ENCODE data around the gene NOL9.
"Not testable (repeated sequence)": the region's sequence is repeated elsewhere in the genome, so short reads cannot be mapped to it uniquely, and the experiment has no call there.

The NOL9 gene

DNA sequence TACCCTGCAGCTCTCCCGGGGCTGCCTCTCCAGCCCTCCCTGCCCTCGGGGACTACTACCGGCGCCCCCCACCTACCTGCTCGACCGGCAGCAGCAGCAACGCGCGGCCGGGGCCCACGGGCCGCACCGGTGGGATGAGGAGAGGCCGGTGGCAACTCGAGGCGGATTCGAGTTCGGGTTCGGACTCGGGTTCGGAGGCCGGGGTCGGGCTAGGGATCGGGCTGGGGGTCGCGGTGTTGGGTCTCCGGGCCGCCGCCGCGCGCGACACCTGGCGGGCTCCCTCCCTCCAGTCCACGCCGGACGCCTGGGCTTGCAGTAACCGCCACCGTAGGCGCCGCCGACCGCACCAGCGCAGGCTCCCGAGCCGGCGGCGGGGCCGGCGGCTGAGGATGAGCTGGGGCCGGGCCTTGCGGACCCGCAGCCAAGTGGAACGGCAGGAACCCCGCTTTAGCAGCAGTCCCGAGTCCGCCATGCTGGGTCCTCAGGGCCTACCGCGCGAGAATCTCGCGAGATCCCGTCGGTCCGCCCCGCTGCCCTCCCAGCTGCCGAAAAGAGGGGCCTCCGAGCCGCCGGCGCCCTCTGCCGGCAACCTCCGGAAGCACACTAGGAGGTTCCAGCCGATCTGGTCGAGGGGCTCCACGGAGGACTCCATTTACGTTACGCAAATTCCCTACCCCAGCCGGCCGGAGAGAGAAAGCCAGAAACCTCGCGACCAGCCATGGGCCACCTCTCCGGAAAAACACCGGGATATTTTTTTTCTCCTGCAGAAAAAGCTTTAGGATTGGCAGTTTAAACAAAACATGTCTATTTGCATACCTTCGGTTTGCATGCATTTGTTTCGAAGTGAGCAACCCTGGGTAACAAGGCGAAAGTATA is at the start of gene NOL9:
Gene NOL9 (minus strand): TSS at position 483 of the 876 bp plus-strand sequence. CDS start 11 bp downstream, at position 472.
- no peaks in the 10 kb centered on the region for H3K36me3 Mint-ChIP-seq
- H3K9me3 Mint-ChIP-seq: no peaks in the 10 kb centered on the region
- peak within 1 kb of the TSS; percentile 84 for H3K4me3 Mint-ChIP-seq
- H3K27me3 Mint-ChIP-seq: no peaks in the 10 kb centered on the region
- ATAC-seq: peak; percentile 98
- H3K27ac Mint-ChIP-seq: peak within 1 kb of the TSS; percentile 89
- peaks cover 22% of the 10 kb centered on the region for H3K4me1 Mint-ChIP-seq

DNA sequence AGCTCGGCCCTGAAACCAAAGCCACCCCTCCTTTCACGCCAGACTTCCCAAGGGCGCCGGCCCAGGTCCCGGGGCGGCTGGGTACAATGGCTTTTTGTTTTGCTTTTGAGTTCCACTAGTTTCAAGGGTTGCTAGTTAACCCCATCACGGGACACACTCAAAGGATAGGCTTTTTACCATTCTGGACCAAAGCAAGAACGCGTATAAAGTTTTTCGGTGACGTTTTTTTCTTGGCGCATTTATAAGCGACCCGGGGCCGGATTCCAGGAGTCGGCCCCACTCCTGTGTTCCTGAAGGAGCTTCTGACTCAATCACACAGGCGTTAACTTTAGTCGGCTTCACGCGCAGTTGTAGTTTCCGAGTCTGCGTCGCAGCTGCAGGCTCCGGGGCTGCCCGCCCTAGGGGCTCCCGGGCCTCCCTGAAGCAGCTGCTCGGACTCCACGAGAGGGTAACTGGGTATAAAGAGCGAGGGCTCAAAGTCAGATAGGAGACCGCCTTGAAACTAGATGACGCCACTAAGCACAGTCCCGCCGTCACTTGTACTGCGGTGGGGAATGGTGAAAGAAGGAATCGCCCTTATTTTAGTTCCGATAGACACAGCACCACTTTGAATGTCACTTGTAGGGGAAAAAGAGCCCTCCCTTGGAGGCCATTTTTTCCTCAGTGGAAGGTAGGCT is 49.1 kb upstream of the NOL9 start:
- Mint-ChIP-seq H3K27ac (peak overlapping the region; percentile 93), H3K9me3 (no peaks in the 10 kb centered on the region), H3K27me3 (no peaks in the 10 kb centered on the region), H3K4me3 (peak overlapping the region; percentile 84), H3K36me3 (peaks cover 10% of the 10 kb centered on the region), H3K4me1 (peaks cover 41% of the 10 kb centered on the region)
- ATAC-seq: peak; percentile 42

DNA sequence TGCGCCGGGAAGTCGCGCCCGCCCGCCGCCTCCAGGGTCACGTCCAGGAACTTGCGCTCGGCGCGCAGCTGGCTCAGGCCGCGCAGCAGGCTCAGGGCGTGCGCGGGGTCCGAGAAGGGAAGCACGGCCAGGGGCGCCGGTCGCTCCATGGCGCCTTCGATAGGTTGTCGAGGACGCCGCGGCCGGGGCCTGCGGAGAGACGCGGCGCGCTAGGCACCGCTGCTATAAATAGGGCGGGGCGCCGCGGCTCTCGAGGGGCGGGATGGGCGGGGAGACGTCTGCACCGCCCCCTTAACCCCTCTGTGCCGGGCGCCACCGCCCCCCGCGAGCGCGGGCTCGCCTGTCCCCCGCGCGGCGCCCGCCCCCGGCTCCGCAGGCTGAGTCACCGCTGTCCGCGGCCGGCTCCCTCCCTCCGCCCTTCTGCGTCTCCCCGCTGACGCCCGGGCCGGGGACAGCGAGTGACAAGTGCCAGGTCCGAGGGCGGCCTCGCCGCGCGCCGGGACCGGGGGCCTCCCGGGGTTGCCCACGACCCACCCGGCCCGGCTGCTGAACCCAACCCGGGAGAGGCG is 48.4 kb upstream of the NOL9 start, which contains the start of gene KLHL21:
Gene KLHL21 (minus strand): TSS at position 201 of the 569 bp plus-strand sequence. CDS start 52 bp downstream, at position 149.
- Mint-ChIP-seq H3K4me1 (peaks cover 42% of the 10 kb centered on the region), H3K4me3 (peak within 1 kb of the TSS; percentile 95), H3K27me3 (no peaks in the 10 kb centered on the region)

DNA sequence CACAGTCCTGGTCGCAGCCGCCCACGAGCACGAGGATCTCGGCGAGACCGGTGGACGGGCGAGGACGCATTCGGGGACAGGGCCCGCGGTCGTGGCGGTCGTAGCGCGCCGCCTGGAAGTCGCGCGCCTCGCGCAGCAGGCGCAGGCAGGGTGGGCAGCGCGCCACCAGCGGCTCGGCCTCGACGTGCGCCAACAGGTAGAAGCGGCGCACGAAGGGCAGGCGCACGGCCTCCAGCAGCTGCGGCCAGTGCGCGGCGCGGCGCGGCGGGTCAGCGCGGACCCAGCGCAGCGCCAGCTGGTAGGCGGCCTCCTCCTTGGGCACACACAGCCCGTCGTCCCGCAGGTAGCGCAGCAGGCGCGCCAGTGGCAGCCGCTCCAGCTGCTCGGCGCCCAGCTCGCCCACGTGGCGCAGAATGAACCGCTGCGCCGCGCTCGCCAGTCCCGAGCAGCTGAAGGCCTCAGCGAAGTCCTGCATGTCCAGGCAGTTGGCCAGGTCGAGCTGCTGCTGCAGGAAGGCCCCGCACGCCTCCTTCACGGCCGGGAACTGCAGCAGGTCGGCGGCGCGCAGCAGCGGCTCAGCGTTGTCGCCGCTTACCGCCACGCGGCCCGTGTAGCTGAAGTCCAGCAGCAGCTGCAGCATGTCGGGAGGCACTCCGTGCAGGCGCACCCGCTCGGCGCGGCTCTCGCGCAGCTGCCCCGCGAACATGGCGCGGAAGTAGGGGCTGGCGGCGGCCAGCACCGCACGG is 47.8 kb upstream of the NOL9 start:
- no peaks in the 10 kb centered on the region for H3K9me3 Mint-ChIP-seq
- peak; percentile 60 for ATAC-seq
- H3K4me3 Mint-ChIP-seq: peak overlapping the region; percentile 95
- peak overlapping the region; percentile 93 for H3K27ac Mint-ChIP-seq
- no peaks in the 10 kb centered on the region for H3K27me3 Mint-ChIP-seq
- peaks cover 46% of the 10 kb centered on the region for H3K4me1 Mint-ChIP-seq
- H3K36me3 Mint-ChIP-seq: peaks cover 10% of the 10 kb centered on the region

More for the DNA sequence above, 48.4 kb upstream of the NOL9 start, which contains the start of gene KLHL21:
- Mint-ChIP-seq H3K36me3 (peaks cover 10% of the 10 kb centered on the region), H3K9me3 (no peaks in the 10 kb centered on the region), H3K27ac (peak within 1 kb of the TSS; percentile 93)
- peak; percentile 86 for ATAC-seq

DNA sequence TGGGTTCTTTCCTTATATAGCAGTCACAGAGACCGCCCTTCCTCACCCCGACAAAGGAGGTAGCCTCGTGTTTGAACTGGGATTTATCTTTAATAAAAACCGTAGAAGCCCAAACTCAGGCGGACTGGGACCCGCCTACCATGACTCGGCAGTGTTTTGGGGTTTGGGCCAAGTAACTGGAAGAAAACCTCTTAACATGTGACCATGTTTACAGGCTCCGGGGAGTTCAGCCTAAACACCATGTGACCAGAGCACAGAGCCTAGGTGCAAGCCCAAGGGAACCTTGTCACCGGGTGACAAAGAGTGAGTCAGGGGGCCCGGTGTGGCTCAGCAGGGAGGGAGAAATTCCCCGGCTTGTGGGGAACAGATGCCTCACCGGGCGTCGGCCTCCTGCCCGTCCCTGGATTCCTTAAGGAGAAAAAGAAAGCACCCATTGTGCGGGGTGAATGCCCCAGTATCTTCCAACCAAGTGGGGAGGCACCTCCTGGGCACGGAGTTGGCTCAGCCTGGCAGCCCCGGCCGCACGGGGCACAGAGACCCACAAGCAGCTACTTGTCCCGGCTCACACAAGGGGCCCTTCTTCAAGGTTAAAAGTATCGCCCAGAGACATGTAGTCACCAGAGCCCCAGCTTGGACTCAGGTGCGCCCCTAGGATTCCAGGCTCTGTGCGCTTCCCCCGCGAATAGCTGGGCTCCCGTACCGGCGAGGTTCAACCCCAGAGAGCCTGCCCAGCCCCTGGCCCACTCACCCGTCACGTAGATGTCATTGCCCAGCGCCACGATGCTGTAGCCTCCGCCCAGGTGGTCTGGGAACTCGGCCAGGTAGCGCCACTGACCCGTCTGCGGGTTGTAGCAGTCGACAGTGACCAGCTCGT is 47.0 kb upstream of the NOL9 start:
- Mint-ChIP-seq H3K36me3 (peaks cover 15% of the 10 kb centered on the region), H3K4me1 (peaks cover 50% of the 10 kb centered on the region)
- ATAC-seq: peak; percentile 69

DNA sequence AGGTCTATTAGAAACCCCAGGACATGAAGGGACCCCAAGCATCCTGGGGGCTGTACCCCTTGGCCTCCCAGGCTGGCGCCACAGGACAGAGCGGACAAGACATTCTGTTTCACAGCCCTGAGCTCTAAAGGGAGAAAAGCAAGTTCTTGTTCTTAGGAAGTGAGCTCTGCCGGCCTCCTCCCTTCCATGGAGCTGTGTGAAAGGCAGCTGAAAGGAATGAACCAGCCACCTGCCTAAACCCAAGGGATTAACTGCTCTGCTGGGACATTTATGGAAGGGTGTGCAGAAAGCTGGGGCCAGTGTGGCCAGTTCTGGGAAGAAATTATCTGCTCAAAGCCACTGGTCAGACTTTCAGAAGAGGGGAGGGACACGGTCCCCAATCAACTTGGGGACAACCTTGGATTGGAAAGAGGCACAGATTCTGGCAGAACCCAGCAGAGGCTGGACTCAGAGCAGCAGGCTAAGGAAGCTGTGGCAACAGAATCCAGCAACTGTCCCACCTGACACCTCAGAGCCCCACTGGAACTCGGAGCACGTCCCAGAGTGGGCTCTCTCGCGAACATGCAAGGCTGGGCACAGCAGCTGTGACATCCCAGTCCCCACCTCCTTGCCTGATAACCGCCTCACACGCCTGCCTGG is 46.2 kb upstream of the NOL9 start:
- Mint-ChIP-seq H3K36me3 (peaks cover 21% of the 10 kb centered on the region), H3K4me1 (peaks cover 56% of the 10 kb centered on the region), H3K27me3 (no peaks in the 10 kb centered on the region), H3K9me3 (no peaks in the 10 kb centered on the region), H3K27ac (peak overlapping the region; percentile 93), H3K4me3 (peak overlapping the region; percentile 95)
- no peak for ATAC-seq

More for the DNA sequence above, 47.0 kb upstream of the NOL9 start:
- H3K9me3 Mint-ChIP-seq: no peaks in the 10 kb centered on the region
- peak overlapping the region; percentile 93 for H3K27ac Mint-ChIP-seq
- peak overlapping the region; percentile 95 for H3K4me3 Mint-ChIP-seq
- no peaks in the 10 kb centered on the region for H3K27me3 Mint-ChIP-seq

DNA sequence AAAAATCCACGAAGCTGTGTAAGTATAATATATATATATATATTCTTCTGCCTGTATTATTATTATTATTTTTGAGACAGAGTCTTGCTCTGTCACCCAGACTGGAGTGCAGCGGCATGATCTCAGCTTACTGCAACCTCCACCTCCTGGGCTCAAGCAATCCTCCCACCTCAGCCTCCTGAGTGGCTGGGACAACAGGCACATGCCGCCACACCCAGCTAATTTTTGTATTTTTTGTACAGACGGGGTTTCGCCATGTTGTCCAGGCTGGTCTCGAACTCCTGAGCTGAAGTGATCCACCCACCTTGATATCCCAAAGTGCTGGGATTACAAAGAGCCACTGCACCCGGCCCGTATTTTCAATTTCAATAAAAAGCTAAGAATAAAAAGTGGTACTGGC is 45.7 kb upstream of the NOL9 start:
- ATAC-seq, H3K9me3 Mint-ChIP-seq, H3K27me3 Mint-ChIP-seq: not testable (repeated sequence)
- Mint-ChIP-seq H3K27ac (peak overlapping the region; percentile 93), H3K4me3 (peak overlapping the region; percentile 95), H3K36me3 (peaks cover 21% of the 10 kb centered on the region), H3K4me1 (peaks cover 56% of the 10 kb centered on the region)

DNA sequence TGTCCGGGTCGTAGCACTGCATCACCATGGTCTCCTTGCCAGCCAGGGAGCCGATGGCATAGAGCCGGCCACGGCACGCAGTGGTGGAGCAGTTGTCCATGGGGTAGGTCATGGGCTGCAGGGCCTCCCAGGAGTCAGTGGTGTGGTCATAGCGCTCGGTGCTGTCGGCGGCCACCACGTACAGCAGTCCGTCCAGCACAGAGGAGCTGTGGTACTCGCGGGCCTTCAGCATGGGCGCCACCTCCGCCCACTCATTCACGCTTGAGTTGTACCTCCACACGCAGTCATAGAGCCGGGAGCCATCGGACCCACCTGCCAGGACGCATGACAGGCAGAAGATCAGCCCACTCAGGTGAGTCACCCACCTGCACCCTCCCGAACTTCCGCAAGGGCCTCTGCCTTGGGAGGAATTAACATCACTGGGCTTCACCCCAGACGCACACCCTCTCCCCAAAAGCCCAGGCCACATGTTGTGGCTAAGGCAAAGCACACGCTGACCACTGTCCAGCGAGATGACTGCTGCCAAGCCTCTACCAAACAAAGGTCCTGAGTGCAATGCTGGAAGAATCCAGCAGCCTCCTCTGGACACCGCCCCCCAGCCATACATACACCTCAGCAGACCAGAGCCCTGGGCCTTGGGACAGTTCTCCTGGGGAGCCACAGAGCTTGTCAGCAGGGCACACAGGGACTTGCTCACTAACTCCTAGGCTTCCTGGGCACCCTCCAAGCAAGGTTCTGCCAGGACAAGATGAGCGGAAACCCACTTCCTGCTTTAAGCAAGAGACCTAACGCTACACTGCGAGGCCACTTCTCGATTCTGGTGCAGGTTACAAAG is 45.0 kb upstream of the NOL9 start:
- no peak for ATAC-seq
- H3K27me3 Mint-ChIP-seq: no peaks in the 10 kb centered on the region
- peak overlapping the region; percentile 95 for H3K4me3 Mint-ChIP-seq
- peak overlapping the region; percentile 93 for H3K27ac Mint-ChIP-seq
- peaks cover 21% of the 10 kb centered on the region for H3K36me3 Mint-ChIP-seq
- H3K9me3 Mint-ChIP-seq: no peaks in the 10 kb centered on the region
- H3K4me1 Mint-ChIP-seq: peaks cover 56% of the 10 kb centered on the region

DNA sequence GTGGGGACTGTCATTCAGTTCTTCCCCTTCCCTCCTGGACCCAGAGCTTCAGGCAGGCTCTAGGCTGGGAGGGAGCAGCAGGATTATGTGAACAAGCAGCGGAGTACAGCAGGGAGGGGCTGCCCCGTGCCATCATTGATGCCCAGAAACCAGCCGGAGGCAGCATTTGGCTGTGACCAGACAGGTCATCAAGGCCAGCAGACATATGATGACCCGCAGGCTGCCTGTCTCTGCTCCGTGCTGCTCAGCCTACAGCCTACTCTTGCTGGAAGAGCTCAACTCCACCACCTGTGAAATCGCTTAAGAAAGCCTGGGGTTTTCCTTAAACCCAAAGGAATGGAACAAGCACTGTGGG is 43.4 kb upstream of the NOL9 start:
- H3K4me1 Mint-ChIP-seq: peaks cover 46% of the 10 kb centered on the region

DNA sequence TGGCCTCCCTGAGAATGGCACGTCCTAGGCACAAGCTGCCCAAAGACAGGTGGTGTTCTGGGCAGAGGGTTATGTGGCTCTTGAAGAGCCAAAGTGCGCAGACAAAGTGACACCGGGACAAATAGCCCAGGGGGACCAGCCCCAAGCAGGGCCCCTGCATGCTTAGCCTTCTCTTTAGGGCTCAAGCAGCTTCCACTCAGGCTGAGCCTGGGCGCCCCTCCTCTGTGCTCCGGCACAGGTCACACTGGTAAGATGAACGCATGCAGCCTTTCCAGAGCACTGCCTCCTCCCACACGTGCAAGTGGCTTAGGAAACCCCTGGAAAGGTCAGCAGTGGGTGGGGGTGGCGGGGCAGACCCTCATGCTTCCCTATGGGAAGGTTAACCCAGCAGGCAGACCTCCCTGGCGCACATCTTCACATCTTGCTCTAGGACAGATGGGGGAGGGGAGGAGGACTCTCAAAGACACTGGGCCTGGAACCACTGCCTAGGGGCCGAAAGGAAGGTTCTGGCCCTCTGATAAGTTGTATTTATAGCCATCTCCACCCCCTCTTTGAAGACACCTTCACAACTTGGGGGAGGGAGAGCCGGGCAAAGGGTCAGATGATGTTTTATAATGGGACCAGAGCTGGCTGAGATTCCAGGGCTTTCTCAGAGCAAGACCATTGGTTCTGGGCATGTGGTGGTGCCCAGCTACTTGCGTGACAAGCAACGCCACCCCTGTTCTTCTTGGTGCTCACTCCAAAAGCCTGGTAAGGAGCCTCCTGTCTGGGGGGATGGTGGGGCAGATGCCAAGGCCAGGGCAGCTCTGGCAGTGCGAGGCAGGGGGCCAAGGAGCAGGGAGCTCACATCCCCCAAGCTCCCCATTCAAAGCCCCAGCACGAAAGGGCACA is 42.8 kb upstream of the NOL9 start:
- Mint-ChIP-seq H3K27ac (no peak overlapping the region), H3K36me3 (peaks cover 21% of the 10 kb centered on the region), H3K9me3 (no peaks in the 10 kb centered on the region), H3K27me3 (no peaks in the 10 kb centered on the region), H3K4me3 (no peak overlapping the region), H3K4me1 (peaks cover 46% of the 10 kb centered on the region)
- no peak for ATAC-seq

More for the DNA sequence above, 43.4 kb upstream of the NOL9 start:
- Mint-ChIP-seq H3K27me3 (no peaks in the 10 kb centered on the region), H3K27ac (no peak overlapping the region), H3K4me3 (no peak overlapping the region), H3K9me3 (no peaks in the 10 kb centered on the region), H3K36me3 (peaks cover 21% of the 10 kb centered on the region)
- no peak for ATAC-seq

DNA sequence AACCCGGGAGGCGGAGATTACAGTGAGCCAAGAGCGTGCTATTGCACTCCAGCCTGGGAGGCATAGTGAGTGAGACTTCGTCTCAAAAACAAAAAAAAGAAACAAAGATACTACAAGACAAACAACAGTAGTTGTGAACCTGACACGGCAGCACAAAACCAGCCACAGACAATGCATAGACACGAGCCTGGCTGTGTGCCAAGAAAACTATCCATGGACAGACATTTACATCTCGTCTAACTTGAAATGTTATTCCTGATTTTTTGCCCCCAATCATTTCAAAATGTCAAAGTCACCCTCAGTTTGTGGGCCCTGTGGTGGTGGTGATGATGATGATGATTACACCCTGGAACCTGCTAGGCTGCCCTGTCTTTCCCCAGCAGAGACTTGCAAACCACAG is 42.0 kb upstream of the NOL9 start:
- Mint-ChIP-seq H3K36me3 (peaks cover 21% of the 10 kb centered on the region), H3K4me1 (peaks cover 51% of the 10 kb centered on the region), H3K4me3 (no peak overlapping the region), H3K9me3 (no peaks in the 10 kb centered on the region), H3K27ac (no peak overlapping the region), H3K27me3 (no peaks in the 10 kb centered on the region)
- ATAC-seq: no peak

DNA sequence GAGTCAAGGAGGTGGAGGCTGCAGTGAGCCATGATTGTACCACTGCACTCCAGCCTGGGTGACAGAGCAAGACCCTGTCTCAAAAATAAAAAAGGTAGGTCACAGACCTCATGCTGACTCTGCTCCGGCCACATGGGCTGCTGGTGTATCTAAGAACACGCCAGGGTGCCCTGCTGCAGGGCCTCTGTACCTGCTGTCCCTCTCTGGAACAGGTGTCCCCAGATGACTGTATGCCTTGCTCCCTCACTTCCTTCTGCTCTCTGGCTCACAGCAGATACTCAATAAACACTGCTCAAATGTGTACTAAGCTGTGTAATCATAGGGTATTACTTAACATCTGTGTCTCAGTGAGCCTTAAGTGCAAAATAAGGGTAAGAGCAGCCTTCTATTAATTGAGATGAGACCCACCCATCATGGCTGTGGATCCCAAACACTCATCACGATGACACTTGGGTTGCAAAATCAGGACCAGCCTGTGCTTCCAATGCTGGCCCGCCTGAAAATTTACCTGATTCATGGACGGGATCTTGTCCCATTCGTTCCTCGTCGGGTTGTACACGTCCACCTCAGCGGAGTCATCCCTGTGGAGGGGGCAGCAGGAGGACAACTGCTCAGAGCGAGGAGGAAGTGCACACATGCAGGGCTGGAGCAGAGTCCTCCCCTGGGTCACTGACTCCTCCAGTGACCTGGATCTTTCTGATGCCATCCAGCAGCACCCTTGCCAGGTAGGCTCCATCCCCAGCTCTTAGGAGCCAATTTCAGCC is 40.8 kb upstream of the NOL9 start:
- H3K36me3 Mint-ChIP-seq: peaks cover 20% of the 10 kb centered on the region

More for the DNA sequence above, 40.8 kb upstream of the NOL9 start:
- Mint-ChIP-seq H3K27me3 (no peaks in the 10 kb centered on the region), H3K27ac (no peak overlapping the region), H3K4me3 (no peak overlapping the region), H3K4me1 (peaks cover 51% of the 10 kb centered on the region), H3K9me3 (no peaks in the 10 kb centered on the region)
- no peak for ATAC-seq
